ES-I3 (cell line): ENCODE results near the gene HNRNPA2B1.
"Not testable (repeated sequence)": the region's sequence is repeated elsewhere in the genome, so short reads cannot be mapped to it uniquely, and the experiment has no call there.

Experiments
- H3K36me3 ChIP-seq: 2 replicates; pipeline ENCODE4 v1.6.1; 2013; ENCODE audit warnings: mild to moderate bottlenecking, low read length, control low read depth, moderate library complexity; ENCODE audit not compliant: insufficient read depth
- H3K4me1 ChIP-seq: 2 replicates; pipeline ENCODE4 v1.6.1; 2013; ENCODE audit warnings: mild to moderate bottlenecking, control low read depth, low read length; ENCODE audit not compliant: insufficient read depth
- H3K9ac ChIP-seq: 2 replicates; pipeline ENCODE4 v1.6.1; 2013; ENCODE audit warnings: low read depth, mild to moderate bottlenecking, low read length, moderate library complexity
- H3K9me3 ChIP-seq: 2 replicates; pipeline ENCODE4 v1.6.1; 2013; ENCODE audit warnings: mild to moderate bottlenecking, low read length, moderate library complexity; ENCODE audit not compliant: control insufficient read depth, insufficient read depth

The HNRNPA2B1 gene

DNA sequence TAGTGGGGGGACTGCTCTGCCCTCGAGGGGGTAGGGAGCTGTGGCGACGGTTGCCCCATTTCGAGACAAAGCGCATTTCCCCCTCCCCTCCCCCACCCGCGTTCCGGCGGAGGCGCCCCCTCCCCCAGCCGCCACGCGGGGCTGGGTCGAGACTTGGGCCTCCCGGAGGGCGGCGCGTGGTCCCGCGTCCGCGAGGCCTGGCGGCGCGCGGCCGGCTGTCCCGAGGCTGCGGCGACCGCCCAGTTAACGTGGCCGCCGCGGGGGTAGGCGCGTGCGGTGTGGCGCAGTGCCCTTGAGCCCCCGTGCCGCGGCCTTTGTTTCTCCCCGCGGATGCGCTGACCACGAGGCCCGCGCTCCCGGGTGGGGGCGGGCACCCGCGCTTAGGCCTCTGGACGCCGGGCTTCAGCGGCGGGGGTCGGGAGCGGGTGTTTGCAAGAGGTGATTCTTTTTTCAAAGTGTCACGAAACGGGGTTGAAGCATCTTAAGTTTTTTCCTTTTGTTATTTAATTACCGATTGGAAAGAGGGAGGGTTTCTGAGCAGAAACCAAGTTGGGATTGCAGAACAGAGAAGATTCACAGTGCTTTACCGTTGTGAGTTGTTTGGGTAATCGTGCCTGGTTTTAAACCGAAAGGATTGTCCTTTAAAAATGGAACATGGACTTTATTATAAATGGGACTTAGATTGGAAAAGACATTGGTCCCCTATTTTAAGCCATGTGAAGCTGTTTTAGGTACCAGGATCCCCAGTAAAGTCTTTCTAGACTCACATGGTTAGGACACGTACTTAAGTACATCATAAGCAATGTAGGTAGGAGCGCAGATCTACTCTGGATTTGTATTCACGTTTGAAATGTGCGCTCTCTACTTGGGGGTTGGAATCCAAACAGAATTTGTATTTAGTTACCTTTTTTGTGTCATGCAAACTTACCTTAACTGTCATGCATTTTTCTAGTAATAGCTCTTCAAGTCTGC, 1.8 kb upstream of the HNRNPA2B1 start:
- Histone ChIP-seq H3K9me3 (no peaks in the 10 kb centered on the region), H3K4me1 (peaks cover 14% of the 10 kb centered on the region), H3K36me3 (peaks cover 30% of the 10 kb centered on the region), H3K9ac (peak overlapping the region; percentile 99)

DNA sequence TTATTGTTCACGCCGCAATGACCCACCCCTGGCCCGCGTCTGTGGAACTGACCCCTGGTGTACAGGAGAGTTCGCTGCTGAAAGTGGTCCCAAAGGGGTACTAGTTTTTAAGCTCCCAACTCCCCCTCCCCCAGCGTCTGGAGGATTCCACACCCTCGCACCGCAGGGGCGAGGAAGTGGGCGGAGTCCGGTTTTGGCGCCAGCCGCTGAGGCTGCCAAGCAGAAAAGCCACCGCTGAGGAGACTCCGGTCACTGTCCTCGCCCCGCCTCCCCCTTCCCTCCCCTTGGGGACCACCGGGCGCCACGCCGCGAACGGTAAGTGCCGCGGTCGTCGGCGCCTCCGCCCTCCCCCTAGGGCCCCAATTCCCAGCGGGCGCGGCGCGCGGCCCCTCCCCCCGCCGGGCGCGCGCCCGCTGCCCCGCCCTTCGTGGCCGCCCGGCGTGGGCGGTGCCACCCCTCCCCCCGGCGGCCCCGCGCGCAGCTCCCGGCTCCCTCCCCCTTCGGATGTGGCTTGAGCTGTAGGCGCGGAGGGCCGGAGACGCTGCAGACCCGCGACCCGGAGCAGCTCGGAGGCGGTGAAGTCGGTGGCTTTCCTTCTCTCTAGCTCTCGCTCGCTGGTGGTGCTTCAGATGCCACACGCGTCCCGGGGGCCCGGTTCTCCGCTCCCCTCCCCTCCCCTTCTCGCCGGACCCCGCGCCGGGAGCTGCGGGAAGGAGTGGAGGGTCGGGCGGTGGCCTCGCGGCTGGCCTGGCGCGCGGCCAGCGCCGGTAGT, 887 bp upstream of the HNRNPA2B1 start, which contains the start of gene CBX3:
Gene CBX3, plus strand, starts transcription at position 499 of the 772 bp plus-strand sequence. CDS start 1,254 bp downstream, outside the sequence.
- H3K9ac ChIP-seq, result peak within 1 kb of the TSS; percentile 99
- H3K9me3 ChIP-seq, result no peaks in the 10 kb centered on the region
- H3K4me1 ChIP-seq, result peaks cover 22% of the 10 kb centered on the region
- peaks cover 33% of the 10 kb centered on the region for H3K36me3 ChIP-seq

DNA sequence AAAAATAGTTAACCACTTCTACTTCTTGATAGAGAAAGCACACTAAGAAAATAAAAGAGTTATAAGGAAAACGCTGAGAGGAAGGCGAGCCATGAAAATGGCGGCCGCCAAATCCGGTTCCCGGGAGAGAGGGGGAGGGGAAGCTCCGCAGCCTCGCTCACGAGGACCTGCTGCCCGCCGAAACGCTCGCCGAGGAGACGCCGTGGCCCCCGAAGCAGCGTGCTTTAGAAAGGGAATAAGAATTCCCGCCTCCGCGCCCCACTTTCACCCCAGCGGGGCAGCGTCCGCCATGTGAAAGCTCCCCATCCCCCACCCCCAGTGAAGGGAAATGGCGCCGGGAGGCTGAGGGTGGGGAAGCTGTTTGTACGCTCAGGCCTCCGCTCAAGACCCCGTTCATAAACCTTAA, 505 bp downstream of the HNRNPA2B1 start:
- Histone ChIP-seq H3K36me3 (peaks cover 38% of the 10 kb centered on the region), H3K9me3 (no peaks in the 10 kb centered on the region), H3K4me1 (peaks cover 18% of the 10 kb centered on the region), H3K9ac (peak overlapping the region; percentile 99)

GRCh38 chr7:26199301-26200037, 1.1 kb downstream of the HNRNPA2B1 start:
- peaks cover 42% of the 10 kb centered on the region for H3K36me3 ChIP-seq
- peak overlapping the region; percentile 99 for H3K9ac ChIP-seq
- peaks cover 16% of the 10 kb centered on the region for H3K4me1 ChIP-seq
- H3K9me3 ChIP-seq, result no peaks in the 10 kb centered on the region

DNA sequence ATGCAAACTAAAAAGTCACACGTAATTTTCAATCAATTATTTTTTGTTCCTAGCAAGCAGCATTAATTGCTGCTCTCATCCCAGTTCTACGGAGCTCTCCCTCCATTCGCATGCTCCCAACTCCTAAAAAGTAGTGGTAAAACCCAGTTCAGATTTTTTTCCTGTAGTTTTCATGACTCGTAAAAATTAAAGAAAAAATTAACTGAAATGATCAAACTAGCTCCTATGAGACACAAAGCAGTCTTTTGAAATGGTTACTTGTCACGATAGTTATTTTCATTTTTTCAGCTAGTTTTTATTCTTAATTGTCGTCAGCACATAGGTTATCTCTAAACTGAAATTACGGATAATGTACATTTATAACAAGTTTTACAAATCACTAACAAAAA, 1.8 kb downstream of the HNRNPA2B1 start:
- H3K4me1 ChIP-seq, result peaks cover 12% of the 10 kb centered on the region; the same call in 1 of the 2 replicates
- peaks cover 47% of the 10 kb centered on the region for H3K36me3 ChIP-seq
- no peaks in the 10 kb centered on the region for H3K9me3 ChIP-seq
- peak overlapping the region; percentile 99 for H3K9ac ChIP-seq

DNA sequence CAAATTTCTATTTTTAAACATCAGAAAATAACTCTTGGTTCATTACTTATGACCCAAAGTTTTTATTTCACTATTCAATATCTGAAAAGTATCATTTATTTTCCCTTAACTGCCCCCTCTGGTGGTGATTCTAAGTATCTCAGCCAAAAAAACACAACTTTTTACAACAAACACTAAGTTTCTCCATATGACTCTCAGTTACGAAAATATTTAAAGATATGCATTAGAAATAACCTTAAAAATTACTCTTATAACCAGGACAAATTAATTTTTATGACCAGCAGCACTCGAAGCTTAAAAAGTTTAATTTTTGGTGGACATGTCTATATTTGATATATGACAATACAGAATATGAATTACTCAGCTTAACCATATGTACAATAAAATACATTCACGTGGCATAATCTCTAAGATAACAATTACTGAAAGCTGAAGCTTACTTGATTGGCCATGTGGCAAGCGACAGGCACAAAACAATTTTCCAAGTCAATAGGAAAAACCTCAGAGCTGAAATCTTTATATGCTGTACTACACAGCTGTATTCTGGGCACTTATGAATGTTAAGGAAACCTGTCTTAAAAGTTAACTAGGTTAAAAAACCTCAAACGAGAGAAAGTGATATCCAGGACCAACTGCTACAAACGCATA, 2.3 kb downstream of the HNRNPA2B1 start:
- H3K4me1 ChIP-seq, result peaks cover 12% of the 10 kb centered on the region; the same call in 1 of the 2 replicates
- peak overlapping the region; percentile 99 for H3K9ac ChIP-seq
- no peaks in the 10 kb centered on the region for H3K9me3 ChIP-seq
- H3K36me3 ChIP-seq, result peaks cover 52% of the 10 kb centered on the region

DNA sequence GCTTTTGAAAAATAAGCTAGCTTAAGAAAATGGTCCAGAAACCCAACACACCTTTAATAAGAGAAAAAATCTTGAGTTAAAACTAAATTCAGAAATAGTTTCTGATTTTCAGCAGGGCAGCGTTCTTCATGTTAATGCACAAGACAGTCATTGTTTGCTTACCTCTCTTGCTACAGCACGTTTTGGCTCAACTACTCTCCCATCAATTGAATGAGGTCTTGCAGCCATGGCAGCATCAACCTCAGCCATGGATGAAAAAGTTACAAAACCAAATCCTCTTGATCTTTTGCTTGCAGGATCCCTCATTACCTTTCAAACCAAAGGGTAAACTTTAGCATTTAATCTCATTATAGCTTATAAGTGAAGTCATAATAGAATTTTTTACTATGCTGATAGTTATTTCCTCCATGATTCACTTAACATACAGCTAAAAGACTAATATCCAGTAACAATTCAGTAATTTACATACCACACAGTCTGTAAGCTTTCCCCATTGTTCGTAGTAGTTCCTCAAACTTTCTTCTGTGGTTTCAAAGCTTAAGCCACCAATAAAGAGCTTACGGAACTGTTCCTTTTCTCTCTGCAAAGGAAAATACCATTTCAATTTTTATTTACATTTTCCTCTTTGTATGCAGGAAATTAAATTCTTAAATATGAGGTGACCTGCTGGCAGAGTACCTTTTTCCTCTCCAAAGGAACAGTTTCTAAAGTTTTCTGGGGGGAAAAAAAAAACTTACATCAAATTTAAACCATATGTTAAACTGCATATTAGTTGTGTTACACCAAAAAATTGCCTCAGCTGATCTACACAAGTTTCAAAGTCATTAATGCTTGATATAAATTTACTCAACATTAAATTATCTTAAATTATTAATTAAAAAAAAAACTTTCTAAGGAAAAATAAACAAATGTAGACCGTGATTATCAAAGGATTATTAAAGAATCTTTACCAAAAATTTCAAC, 3.1 kb downstream of the HNRNPA2B1 start:
- Histone ChIP-seq H3K36me3 (peaks cover 60% of the 10 kb centered on the region), H3K9ac (peak overlapping the region; percentile 99; the same call in 1 of the 2 replicates), H3K9me3 (no peaks in the 10 kb centered on the region), H3K4me1 (peaks cover 12% of the 10 kb centered on the region; the same call in 1 of the 2 replicates)

- Histone ChIP-seq H3K36me3 (peaks cover 69% of the 10 kb centered on the region), H3K9ac (no peak overlapping the region), H3K9me3 (no peaks in the 10 kb centered on the region), H3K4me1 (peaks cover 12% of the 10 kb centered on the region; the same call in 1 of the 2 replicates)
Observed at GRCh38 chr7:26195867-26196657, 4.5 kb downstream of the HNRNPA2B1 start.

GRCh38 chr7:26195182-26195581, 5.4 kb downstream of the HNRNPA2B1 start:
- peaks cover 77% of the 10 kb centered on the region for H3K36me3 ChIP-seq
- no peak overlapping the region for H3K9ac ChIP-seq
- H3K9me3 ChIP-seq, result no peaks in the 10 kb centered on the region
- peaks cover 12% of the 10 kb centered on the region; the same call in 1 of the 2 replicates for H3K4me1 ChIP-seq

- Histone ChIP-seq H3K36me3 (peaks cover 79% of the 10 kb centered on the region), H3K4me1 (peaks cover 12% of the 10 kb centered on the region; the same call in 1 of the 2 replicates)
- H3K9ac ChIP-seq, H3K9me3 ChIP-seq: not testable (repeated sequence)
Observed at GRCh38 chr7:26194764-26195163, 5.8 kb downstream of the HNRNPA2B1 start.

DNA sequence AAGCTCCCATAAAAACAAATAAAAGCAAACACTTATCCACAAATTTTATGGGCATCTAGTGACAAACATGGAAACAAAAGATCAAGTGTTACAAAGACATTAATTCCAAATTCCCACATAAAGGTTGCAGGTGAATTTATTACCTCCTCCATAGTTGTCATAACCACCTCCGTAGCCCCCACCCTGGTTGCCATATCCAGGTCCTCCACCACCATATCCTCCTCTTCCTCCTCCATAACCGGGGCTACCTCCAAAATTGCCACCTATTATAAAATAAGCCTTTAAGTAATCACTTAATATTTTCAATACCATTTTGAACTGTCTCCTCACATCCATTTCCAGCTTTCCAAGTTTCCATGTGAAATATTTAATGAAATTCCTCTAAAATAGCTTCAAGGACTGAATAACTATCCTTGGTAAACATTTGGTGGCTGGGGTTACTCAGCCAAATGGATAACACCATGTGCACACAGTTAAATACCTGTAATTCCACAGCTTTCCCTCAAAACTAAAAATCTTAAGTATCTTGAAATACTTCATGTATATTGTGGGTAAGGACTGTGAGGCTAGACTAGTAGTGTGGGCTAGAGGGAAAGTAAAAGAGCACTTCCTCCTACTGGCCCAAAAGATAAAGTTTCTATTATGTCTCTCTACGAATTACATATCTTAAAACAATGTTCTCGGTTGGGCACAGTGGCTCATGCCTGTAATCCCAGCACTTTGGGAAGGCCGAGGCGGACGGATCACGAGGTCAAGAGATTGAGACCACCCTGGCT, 6.9 kb downstream of the HNRNPA2B1 start:
- H3K9me3 ChIP-seq, result no peaks in the 10 kb centered on the region
- no peak overlapping the region for H3K9ac ChIP-seq
- peaks cover 12% of the 10 kb centered on the region; the same call in 1 of the 2 replicates for H3K4me1 ChIP-seq
- H3K36me3 ChIP-seq, result peaks cover 68% of the 10 kb centered on the region
